GM13977 (cell line): ENCODE results near the gene ACE.

Experiments
- DNase-seq: peaks from one replicate; pipeline ENCODE4 v3.0.0; 2012; ENCODE audit warnings: low spot score
- CTCF ChIP-seq: IDR thresholded peaks from 2 replicates; pipeline ENCODE4 v1.5.1; 2012; ENCODE audit warnings: mild to moderate bottlenecking, control low read depth; ENCODE audit not compliant: insufficient read depth; ENCODE audit errors: extremely low read depth, missing control alignments
- in situ Hi-C: fragments of 300-500 bp; cut with MboI; formaldehyde crosslinking; loops from one replicate; pipeline ENCODE4 v1.12.0; 2022; ENCODE audit warnings: low sequenced_read_pairs, low pct_unique_long_range_greater_than_20kb, mixed read lengths, inconsistent platforms; ENCODE audit not compliant: unreplicated experiment

ACE gene

GRCh38 chr17:63476854-63477479 is at the start of gene ACE:
TSS of gene ACE (plus strand) at chr17:63477061. CDS start at chr17:63477095, 34 bp downstream.
- TF ChIP-seq CTCF, result no peak
- in situ Hi-C loops, result no loop called here
- DNase-seq, result peak; percentile 85

GRCh38 chr17:63429766-63430165 is 47.1 kb upstream of the ACE start:
- in situ Hi-C loops, result loop anchor here (10.0 to 25.0 kb wide), 2 partner anchors 55 to 408 kb away; partner anchors contain the start of genes FTSJ3, PSMC5 and SMARCD2
- DNase-seq, result no peak
- no peak for TF ChIP-seq CTCF

- TF ChIP-seq CTCF, result no peak
- DNase-seq, result no peak
- in situ Hi-C loops, result loop anchor here (25.0 kb wide), 1 partner anchor 407 kb away; the partner anchor contains the start of genes FTSJ3, PSMC5 and SMARCD2
These were observed 46.6 kb upstream of the ACE start for GRCh38 chr17:63430223-63430622.

- no peak for DNase-seq
- no peak for TF ChIP-seq CTCF
- in situ Hi-C loops, result loop anchor here (25.0 kb wide), 1 partner anchor 406 kb away; the partner anchor contains the start of genes FTSJ3, PSMC5 and SMARCD2
These were observed 45.3 kb upstream of the ACE start for GRCh38 chr17:63431618-63431938.

- DNase-seq, result no peak
- in situ Hi-C loops, result loop anchor here (25.0 kb wide), 1 partner anchor 405 kb away; the partner anchor contains the start of genes FTSJ3, PSMC5 and SMARCD2
- TF ChIP-seq CTCF, result no peak
These were observed 44.7 kb upstream of the ACE start for GRCh38 chr17:63431939-63432804.

GRCh38 chr17:63433746-63434591 is 42.9 kb upstream of the ACE start:
- DNase-seq, result no peak
- in situ Hi-C loops, result loop anchor here (25.0 kb wide), 1 partner anchor 403 kb away; the partner anchor contains the start of genes FTSJ3, PSMC5 and SMARCD2

More at GRCh38 chr17:63433746-63434591, 42.9 kb upstream of the ACE start:
- no peak for TF ChIP-seq CTCF
